Activated CD8-positive, alpha-beta memory T cell treated with anti-CD3 and anti-CD28 coated beads, Interleukin-2, amount 50 U/mL, for 4 hours (primary cell): Measurements from ENCODE around the gene DDX19B.
"Not testable (repeated sequence)": the region's sequence is repeated elsewhere in the genome, so short reads cannot be mapped to it uniquely, and the experiment has no call there.

Experiments used
- DNase-seq: peaks from one replicate; pipeline ENCODE4 v3.0.0-alpha.2; 2020

DDX19B gene

GRCh38 chr16:70289229-70290094 is 9.5 kb upstream of the DDX19B start, which contains the start of gene AARS1:
TSS of gene AARS1 (minus strand) at chr16:70289506. CDS start at chr16:70282763, 6,743 bp downstream.
- peak; percentile 92 for DNase-seq

- no peak for DNase-seq
Measured at GRCh38 chr16:70290949-70291519, 8.0 kb upstream of the DDX19B start.

GRCh38 chr16:70292148-70292547 is 6.8 kb upstream of the DDX19B start:
- DNase-seq: not testable (repeated sequence)

GRCh38 chr16:70294385-70295025 is 4.5 kb upstream of the DDX19B start:
- no peak for DNase-seq

- no peak for DNase-seq
Measured at GRCh38 chr16:70295634-70296033, 3.4 kb upstream of the DDX19B start.

GRCh38 chr16:70301121-70301520 is 2.1 kb downstream of the DDX19B start:
- no peak for DNase-seq

GRCh38 chr16:70302745-70303144 is 3.8 kb downstream of the DDX19B start:
- DNase-seq: no peak

- no peak for DNase-seq
Measured at GRCh38 chr16:70304892-70305448, 6.0 kb downstream of the DDX19B start.

GRCh38 chr16:70306880-70307279 is 7.9 kb downstream of the DDX19B start:
- DNase-seq: no peak

- DNase-seq: not testable (repeated sequence)
Measured at GRCh38 chr16:70307726-70308125, 8.7 kb downstream of the DDX19B start.

- no peak for DNase-seq
Measured at GRCh38 chr16:70320121-70320520, 21.1 kb downstream of the DDX19B start.

GRCh38 chr16:70324998-70325747 is 26.2 kb downstream of the DDX19B start:
- DNase-seq: no peak

- DNase-seq: no peak
Measured at GRCh38 chr16:70331091-70331490, 32.1 kb downstream of the DDX19B start.

- peak; percentile 20 for DNase-seq
Measured at GRCh38 chr16:70331588-70332358, 32.8 kb downstream of the DDX19B start.

GRCh38 chr16:70332728-70333127 is 33.7 kb downstream of the DDX19B start:
- DNase-seq: not testable (repeated sequence)

- DNase-seq: no peak
Measured at GRCh38 chr16:70337814-70338213, 38.8 kb downstream of the DDX19B start.

GRCh38 chr16:70341600-70341999 is 42.6 kb downstream of the DDX19B start:
- no peak for DNase-seq

GRCh38 chr16:70342016-70342415 is 43.0 kb downstream of the DDX19B start:
- no peak for DNase-seq

- no peak for DNase-seq
Measured at GRCh38 chr16:70345840-70346239, 46.9 kb downstream of the DDX19B start.

- no peak for DNase-seq
Measured at GRCh38 chr16:70348991-70349390, 50.0 kb downstream of the DDX19B start.

- DNase-seq: no peak
Measured at GRCh38 chr16:70349783-70350182, 50.8 kb downstream of the DDX19B start.

GRCh38 chr16:70359552-70359951 is 60.6 kb downstream of the DDX19B start:
- DNase-seq: no peak
